Bone marrow (tissue), 2 donors: ENCODE data around the gene CCDC191.

Source experiments
- DNase-seq, 2 donors: peaks; one replicate each; lab custom pipeline; 2025; lab: John Stamatoyannopoulos, UW

CCDC191 gene, protein sequence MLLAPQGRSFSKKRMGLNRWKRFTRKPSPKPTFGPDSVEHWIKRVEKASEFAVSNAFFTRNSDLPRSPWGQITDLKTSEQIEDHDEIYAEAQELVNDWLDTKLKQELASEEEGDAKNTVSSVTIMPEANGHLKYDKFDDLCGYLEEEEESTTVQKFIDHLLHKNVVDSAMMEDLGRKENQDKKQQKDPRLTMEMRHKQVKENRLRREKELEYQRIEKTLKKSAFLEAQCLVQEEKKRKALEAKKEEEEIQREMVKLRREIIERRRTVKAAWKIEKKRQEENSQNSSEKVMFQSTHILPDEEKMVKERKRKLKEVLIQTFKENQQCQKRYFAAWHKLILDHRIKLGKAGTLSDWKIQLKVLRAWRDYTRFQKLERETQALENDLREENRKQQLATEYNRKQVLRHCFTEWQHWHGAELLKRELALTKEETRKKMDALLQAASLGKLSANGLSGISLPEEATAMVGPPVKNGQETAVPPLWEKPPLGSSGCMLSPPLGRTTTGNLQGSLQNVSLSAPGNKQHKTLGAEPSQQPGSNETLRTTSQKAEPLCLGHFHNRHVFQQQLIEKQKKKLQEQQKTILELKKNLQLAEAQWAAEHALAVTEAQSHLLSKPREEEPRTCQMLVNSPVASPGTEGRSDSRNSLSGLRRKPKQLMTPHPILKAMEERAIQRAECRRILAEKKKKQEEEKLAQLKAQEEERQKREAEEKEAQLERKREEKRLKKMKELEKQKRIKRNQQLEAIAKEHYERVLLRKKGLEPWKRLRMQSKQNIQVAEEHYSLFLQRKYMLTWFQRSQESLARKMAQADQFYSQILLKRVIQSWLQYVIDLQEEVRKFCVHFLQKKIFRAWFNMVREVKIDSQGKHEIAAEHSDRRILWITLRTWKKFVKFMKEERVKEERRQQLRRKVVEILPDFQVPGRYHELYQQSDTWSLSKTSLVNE

DNA sequence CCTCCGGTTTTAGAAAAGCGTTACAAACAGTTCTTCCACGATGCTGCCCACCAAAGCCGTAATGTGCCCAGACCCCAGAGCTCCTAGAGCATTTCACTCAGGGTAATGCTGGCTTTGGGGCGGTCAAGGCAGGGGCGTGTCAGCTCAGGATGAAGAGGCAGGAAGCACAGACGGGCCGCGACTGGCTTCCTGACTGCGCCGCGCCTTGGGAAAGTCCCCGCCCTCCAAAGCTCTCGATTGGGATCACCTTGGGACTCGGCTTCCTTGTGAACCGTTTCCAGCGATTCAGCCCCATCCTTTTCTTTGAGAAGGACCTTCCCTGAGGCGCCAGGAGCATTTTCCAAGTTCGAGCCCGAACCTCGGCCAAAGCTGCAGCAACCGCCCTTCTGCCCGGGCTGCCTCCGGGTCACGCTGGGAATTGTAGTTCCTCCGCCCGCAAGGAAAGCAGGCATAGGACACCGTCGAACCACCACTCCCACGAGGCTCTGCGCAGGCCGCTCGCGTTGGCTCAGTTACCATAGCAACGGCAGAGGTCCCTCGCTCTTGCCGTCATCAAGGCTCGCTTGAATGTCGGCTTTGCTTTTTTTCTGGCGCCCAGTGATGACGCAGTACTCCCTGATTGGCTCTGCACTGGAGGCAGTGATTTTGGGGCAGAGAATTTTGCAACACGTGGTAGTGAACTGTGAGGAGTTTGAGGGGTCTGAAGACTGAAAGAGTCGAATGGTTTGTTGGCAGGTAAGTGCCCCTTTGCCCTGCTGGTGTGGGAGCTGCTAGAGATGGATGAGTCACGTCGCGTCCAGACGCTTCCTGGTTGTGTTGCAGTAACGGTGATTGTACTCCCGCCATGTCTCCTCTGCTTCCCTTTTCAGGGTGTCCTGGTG is at the start of gene CCDC191, which contains the start of gene QTRT2:
Gene CCDC191 (minus strand): TSS at position 397 of the 881 bp plus-strand sequence. CDS start 60 bp downstream, at position 337.
Gene QTRT2 (plus strand): TSS at position 608 of the 881 bp plus-strand sequence. CDS start 8,521 bp downstream, outside the sequence.
- DNase-seq: peak; percentile 91 to 98

- no peak for DNase-seq
Observed at GRCh38 chr3:114104414-114104813, 48.1 kb upstream of the CCDC191 start.

- no peak for DNase-seq
Observed at GRCh38 chr3:114103858-114104257, 47.5 kb upstream of the CCDC191 start.

- DNase-seq: no peak
Observed at GRCh38 chr3:114103181-114103580, 46.9 kb upstream of the CCDC191 start.

- no peak for DNase-seq
Observed at GRCh38 chr3:114101101-114101500, 44.8 kb upstream of the CCDC191 start.

DNA sequence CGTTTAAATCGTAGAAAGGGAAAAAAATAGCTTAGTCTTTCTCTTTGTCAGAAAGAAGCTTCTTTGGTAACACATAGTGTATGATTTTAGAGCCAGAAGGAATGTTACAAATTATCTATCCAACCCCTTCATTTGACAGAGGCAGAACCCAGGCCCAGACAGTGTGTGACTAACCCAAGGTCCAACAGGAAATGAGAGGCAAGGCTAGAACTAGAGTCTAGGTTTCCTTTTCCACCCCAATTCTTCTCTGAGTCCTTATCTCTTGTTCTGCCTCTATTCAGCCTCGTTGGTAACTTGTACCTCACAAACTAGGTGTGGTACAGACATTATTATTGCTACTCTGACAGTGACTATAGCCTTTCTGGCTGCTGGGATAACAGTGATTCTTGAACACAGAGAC is 39.5 kb upstream of the CCDC191 start:
- DNase-seq: no peak

DNA sequence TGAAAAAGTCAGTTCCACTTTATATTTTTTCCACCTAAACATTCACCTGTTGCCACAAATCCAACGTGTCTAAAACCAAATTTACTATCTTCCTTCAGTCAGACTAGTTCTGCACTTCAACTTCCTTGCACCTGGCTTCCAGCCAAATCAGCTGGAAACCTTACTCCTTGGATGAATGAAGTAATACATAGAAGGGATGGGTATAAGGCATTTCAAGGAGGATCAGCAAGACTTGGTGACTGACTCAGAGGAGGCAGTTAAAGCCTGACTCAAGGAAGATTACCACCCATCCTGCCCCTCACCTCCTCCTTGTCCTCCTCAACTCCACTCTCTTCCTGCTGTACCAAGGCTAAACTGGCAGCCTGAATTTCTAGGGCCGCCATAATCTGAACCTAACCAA is 37.3 kb upstream of the CCDC191 start:
- DNase-seq: no peak

GRCh38 chr3:114093016-114093380 is 36.7 kb upstream of the CCDC191 start:
- no peak for DNase-seq

GRCh38 chr3:114092151-114093015 is 36.1 kb upstream of the CCDC191 start:
- DNase-seq: no peak

- DNase-seq: no peak
Observed at GRCh38 chr3:114089675-114090074, 33.3 kb upstream of the CCDC191 start.

GRCh38 chr3:114086356-114086755 is 30.0 kb upstream of the CCDC191 start:
- no peak for DNase-seq

DNA sequence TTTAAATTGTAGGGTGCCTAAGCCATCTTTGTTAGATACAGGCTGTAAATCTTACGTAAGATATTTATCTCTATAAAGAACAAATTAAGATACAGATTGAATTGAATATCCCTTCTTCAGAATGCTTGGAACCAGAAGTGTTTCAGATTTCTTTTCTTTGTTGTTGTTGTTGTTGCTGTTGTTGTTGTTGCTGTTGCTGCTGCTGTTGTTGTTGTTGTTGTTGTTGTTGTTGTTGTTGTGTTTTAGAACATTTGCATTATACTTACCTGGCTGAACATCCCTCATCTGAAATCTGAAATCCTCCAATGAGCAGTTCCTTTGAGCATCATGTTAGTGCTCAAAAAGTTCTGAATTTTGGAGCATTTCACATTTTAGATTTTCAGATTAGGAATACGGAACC is 26.8 kb upstream of the CCDC191 start:
- DNase-seq: no peak

- no peak for DNase-seq
Observed at GRCh38 chr3:114081037-114081436, 24.7 kb upstream of the CCDC191 start.

- no peak for DNase-seq
Observed at GRCh38 chr3:114080201-114080600, 23.9 kb upstream of the CCDC191 start.

DNA sequence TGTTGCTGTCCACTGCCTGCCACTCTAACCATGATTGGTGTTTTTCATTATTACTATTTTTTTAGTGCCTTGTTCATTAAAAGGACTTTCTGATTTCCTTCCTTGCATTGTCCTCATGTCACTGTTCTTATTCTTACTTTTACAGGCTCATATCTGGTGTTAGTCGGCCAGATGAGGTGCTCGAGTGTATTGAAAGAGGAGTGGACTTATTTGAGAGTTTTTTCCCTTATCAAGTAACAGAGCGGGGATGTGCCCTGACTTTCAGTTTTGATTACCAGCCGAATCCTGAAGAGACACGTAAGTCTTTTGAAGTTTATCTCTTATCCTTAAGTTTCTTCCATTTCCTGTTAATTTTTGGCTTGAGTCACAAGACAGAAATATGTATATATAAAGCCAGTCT is 23.4 kb upstream of the CCDC191 start:
- no peak for DNase-seq

DNA sequence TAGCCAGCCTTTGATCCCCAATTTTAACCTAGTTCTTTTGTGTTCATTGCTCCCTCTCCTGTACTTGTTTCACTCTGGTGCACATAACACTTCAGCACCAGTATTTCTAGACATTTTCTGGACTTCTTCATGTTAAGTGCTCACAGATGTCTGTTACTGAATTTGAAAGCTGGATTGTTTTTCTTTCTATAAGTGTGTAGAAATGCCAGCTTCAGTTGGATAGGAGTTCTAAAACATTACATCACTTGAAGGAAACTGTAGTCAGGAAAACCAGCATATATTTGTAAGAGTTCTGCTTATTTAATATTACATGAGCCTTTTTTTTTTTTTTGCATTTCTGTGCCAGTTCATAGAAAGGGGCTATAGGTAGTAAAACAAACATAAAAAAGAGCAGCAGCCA is 21.8 kb upstream of the CCDC191 start:
- no peak for DNase-seq

DNA sequence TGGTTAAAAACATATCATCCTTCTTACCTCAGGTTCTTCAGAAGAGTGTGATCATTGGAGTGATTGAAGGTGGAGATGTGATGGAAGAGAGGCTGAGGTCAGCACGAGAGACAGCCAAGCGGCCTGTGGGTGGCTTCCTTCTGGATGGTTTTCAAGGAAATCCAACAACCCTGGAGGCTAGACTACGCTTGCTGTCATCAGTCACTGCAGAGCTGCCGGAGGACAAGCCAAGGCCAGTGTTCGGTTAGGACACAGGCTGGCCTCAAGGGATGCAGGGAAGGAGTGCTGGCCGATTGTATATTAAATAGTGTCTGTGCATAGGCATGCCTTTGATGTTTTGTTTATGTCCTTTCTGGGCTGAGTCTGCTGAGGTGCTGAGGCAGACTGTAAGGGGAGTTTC is 20.4 kb upstream of the CCDC191 start:
- no peak for DNase-seq

DNA sequence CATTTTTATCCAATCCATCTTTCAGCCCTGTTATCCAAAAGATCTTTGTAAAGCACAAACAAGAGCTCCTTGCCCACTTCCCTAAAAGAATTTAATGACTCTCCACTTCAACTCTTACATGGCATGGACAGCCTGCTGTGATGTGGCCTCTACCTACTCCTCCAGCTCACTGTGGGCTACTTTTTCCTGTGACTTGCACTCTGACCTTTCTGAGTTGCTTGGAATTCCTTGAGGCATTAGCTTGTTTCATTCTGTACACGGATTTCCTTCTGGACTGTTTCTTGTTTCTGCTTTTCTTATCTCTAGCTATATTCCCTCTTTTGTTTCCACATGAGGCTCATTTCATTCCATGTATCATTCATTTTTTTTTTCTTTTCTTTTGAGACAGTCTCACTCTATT is 15.5 kb upstream of the CCDC191 start:
- DNase-seq: no peak

DNA sequence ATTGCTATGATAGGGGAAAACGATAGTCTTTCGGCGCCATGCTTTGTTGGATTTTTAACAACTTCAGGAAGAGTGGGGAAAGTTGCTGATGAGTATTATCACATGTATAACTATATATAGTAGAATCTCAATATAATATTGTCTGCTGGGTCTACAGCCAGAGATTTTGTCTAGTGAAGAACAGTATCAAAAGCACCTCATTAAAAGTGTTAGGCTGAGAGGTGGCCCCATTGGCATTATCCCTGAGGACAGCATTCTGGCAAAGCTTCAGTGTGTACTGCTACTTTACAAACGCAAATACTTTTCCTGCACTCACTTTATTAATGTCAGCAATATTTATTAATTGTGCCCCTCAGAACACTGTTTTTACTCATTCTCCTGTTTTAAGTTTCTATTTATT is 12.0 kb upstream of the CCDC191 start:
- no peak for DNase-seq

- DNase-seq: no peak
Observed at GRCh38 chr3:114067804-114068203, 11.5 kb upstream of the CCDC191 start.
